GM21737 (cell line): Measurements from ENCODE around the gene TPD52L1.
A peak's percentile ranks its signal among the peaks of the same experiment; 100 is the strongest.

ENCODE experiments used
- ATAC-seq: cut with Tn5 transposase; IDR thresholded peaks from one replicate; pipeline ENCODE4 v1.9.1; 2021; ENCODE audit warnings: mild to moderate bottlenecking, moderate library complexity; ENCODE audit not compliant: unreplicated experiment

TPD52L1 gene

DNA sequence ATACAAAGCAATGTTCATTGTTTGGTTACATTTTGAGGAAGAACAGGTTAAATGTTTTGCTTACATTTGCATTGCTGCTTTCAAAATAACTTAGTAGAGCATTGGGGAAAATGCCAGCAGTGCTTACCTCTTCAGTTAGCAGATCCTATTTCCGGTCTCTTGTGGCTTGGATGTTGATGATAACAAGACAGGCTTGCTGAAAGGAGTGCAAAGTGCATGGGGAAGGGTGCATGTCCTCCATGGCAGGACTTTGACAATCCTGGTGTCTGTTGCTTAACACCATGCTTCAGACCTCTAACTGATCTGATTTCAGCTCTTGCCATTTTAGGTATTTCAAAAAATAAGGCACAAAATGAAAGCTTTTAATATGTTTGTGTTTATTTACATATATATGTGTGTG is 21.1 kb downstream of the TPD52L1 start:
- ATAC-seq: no peak

GRCh38 chr6:125175466-125176048 is 22.0 kb downstream of the TPD52L1 start:
- ATAC-seq: no peak

GRCh38 chr6:125182237-125183008 is 28.9 kb downstream of the TPD52L1 start:
- no peak for ATAC-seq

- no peak for ATAC-seq
Observed at GRCh38 chr6:125183391-125183790, 29.8 kb downstream of the TPD52L1 start.

DNA sequence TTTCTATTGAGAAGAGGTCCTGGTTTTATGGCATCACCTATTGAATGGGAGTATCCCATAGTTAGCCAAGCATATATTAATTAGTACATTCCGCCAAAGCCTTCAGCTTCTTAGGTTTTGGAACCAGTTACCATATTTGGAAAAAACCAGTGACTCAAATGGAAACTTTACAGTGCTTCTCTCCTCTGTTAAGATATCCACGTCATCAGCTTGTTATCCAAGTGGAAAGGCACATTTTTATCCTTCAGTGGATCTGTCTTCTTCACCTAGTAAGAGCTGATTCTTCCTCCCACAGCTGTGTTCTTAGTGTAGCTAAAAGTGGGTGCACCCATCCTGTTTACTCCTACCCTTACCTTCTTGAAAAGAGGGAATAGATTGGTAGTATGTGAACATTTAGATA is 34.5 kb downstream of the TPD52L1 start:
- no peak for ATAC-seq

GRCh38 chr6:125188594-125189203 is 35.1 kb downstream of the TPD52L1 start:
- ATAC-seq: no peak

GRCh38 chr6:125189494-125189893 is 35.9 kb downstream of the TPD52L1 start:
- ATAC-seq: no peak

DNA sequence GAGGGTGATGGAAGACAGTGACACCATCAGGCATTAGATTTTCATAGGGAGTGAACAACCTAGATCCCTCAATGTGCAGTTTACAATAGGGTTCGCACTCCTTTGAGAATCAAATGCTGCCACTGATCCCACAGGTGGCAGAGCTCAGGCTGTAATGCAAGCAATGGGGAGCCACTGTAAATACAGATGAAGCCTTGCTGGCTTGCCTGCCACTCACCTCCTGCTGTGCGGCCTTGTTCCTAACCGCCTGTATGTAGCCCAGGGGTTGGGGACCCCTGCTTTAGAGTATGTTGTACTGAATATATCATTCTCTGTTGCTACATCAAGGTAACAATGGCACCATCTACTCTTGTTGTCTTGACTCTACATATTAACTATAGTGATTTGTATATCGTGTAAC is 37.1 kb downstream of the TPD52L1 start:
- ATAC-seq: no peak

- ATAC-seq: peak; percentile 95
Observed at GRCh38 chr6:125191916-125192609, 38.5 kb downstream of the TPD52L1 start.

GRCh38 chr6:125192610-125192930 is 39.0 kb downstream of the TPD52L1 start:
- ATAC-seq: no peak

DNA sequence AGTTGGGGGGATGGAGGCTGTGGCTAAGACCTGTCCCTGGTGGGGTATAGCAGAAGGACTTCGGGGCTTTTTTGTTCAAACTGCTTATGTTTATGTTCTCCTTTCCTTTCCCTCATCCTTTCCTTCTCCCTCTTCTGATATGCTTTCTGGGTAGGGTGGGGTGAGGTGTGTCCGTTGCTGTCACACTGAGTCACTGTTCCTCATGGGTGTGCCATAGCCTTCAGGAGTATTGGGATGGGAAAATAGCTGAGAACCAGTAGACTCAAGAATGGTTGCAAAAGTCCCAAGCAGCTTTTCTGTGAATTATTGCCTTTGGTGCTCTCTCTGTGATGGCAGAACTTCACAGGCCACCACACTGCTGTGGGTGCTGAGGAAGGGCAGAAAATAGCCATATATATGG is 39.6 kb downstream of the TPD52L1 start:
- ATAC-seq: no peak

GRCh38 chr6:125194941-125195340 is 41.4 kb downstream of the TPD52L1 start:
- no peak for ATAC-seq

DNA sequence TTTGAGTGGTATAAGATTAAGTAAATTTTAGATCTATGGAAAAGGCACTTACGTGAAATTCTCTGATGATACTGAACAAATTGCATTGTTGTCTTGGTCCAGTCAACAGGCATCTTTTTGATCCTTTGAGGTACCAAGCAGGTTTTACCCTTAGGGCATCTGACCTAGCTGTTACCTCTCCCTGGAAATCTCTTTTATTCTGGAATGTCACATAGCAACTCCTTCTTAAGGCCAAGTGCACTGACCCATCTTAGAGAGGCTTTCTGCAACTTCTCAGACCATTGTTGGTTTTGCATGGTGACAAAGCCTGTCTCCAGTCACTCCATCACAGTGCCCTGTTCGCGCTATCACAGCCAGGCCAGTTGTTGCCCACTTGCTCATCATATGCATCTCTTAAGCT is 42.0 kb downstream of the TPD52L1 start:
- ATAC-seq: no peak

- no peak for ATAC-seq
Observed at GRCh38 chr6:125196613-125197012, 43.0 kb downstream of the TPD52L1 start.

DNA sequence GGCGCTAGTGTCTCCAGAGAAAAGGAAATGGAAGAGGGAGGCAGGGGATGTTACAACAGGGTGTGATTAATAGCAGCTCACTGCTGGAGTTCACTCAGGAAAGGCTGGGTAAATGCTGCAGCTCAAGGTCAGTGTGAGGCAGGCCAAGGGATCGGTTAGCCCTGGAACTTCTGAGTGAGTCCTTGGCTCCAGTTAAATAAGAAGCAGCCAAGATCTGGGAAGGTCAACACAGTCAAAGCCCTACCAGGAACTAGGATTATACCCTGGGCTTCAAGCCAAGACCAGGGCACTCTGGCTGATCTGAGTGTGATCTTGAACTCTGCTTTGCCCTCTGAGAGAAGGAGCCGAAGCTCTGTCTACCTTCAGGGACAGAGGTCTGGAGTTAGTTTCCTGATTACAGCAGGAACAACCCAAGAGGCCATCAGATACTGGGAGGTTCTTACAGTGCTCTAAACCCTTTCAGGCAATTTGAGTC is 44.3 kb downstream of the TPD52L1 start:
- no peak for ATAC-seq

GRCh38 chr6:125198398-125198937 is 44.9 kb downstream of the TPD52L1 start:
- ATAC-seq: no peak

DNA sequence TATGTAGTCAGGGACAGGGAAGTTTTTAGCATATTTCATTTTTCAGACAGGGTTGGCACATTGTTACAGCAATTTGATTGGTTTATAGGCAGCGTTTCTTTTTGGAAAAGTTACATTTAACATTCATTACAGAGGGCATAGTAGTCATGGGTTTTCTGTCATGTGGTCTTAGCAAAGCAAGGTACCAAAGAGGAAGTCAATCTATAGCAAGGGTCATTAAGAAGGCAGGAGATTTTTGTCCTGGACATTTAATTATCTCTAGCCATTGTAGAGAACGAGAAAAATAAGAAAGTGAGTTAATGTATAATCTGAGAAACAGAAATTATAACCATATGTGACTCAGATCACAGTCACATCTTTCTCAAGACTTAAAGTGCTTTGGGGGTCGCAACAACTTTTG is 47.4 kb downstream of the TPD52L1 start:
- no peak for ATAC-seq

DNA sequence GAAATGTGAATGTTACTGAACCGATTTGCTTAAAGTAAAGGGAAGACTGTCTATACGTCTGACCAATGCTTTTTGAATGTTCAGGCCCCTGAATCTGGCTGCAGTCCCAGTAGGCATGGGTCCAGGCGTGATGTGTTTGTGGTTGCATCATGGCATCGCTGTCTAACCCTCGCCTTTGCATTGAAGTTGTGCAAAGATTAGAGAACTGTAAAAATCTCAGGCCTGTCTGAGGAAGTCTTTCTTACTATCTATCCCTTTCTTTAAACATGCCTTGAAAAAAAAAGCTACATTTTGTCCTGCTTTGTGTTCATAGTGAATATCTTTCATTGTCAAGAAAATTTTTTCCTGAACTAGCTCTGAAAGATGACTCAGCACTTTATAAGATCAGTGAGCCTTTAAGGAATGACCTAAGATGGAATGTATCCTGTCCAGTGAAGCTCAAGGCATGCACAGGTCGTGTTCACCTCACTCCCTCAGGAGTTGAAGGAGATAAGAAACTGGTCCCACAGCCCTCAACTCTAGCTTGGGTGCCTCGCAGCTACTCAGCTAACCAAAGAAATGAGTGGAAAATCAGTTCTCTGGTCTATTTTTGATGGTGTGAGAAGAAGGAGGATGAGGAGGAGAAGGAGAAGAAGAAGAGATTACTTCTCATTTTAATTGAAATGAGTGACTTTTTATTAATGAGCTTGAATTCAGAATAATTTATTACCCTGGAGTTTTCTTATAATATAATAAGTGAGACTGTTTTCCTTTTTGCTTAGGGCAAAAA is 48.6 kb downstream of the TPD52L1 start:
- ATAC-seq: no peak

DNA sequence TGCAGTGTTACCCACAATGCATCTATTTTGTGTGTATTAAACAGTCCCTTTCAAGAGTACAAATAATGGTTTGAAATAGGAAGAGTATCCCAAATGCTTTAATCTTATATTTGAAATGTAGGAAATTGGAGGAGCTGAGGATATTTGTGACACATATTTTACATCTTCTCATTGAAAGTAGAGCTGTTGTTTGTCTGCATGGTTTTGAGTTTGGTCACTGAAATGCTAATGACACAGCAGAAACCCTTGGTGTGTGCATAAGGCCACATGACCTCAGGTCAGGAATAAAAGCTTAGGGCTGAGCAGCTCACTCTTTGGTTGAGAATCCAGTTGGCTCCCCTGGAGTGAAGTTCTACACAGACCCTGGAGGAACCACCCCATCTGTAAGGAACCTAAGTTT is 49.8 kb downstream of the TPD52L1 start:
- ATAC-seq: no peak

DNA sequence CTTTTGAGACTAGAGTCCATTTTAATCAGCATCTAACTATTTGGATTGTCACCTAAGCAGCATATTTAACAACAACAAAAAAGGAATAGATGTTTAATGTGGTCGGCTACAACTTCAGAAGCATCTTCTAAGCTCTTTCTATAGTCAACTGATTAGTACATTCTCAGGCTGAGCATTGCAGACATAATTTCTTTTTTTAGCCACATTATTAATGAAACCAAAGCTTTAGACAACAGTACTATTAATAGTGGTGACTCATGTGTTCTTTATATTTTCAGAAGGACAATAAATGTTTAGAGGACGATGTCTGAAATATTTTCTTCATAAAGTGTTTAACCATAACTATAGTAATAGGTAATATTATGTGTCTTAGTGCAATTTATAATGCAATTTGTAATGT is 52.4 kb downstream of the TPD52L1 start:
- no peak for ATAC-seq

DNA sequence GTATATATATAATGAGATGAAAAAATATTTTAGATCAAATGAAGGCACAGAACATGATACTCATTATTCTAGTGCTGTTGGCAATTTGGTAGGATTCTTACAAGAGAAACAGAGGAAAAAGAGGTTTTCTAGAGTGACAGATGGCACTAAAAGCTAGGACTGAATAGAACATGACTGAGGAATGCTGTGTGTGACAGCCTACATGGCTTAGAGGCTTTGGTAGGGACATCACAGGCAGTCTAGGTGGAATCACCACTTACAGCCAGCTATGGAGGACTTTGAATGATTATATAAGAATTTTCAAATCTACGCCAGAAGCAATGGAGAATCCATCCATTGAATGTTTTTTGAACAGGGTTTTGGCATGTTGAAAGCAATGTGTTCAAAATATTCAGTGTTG is 52.8 kb downstream of the TPD52L1 start:
- ATAC-seq: no peak
